ENCODE data around the gene F13A1. TPM values are rescaled to one million over a fixed set of nuclear protein-coding genes. Genes with fewer than 3 reads are reported as not detected.

F13A1 gene
- total RNA-seq: 58.4 TPM

DNA sequence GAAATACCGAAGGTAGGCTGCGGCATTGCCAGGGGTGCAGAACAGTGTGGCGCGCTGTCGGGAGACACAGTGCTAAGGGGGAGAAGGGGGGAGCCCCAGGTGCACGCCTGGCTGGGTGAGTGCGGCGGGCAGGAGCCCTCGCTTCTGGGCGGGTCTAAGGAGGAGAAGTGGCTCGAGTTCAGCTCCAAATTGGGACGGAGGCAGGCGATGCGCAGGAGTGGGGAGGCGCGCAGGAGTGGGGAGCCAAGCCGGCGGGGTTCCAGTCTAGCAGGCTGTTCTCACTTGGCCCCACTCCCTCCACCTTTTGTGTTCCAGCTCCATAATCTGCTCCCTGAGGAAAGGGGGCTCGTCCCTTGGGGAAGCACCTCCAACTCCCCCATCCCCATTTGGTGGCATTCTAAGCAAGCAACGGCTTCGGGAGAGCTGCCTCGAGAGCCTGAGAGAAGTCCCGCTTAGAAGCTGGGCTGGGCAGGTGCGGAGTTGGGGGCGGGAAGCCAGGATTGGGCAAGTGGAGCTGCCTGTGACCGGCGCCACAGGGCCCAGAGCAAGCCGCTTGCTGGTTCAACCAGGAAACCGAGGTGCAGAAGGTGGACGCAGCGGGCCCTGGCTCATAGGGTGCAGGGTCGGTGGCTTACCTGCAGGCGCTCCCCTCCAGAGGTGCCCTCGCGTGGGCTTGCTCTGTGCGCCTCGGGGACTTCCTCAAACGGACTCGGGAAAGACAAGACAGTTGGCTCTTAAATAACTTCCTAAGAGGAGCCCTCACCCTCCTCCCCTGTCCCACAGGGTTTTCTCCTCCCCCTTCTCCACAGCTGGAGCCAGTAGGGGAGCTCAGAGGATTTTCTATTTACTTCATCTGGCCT is at the start of gene F13A1:
Gene F13A1, minus strand, starts transcription at position 711 of the 860 bp plus-strand sequence. CDS start 1,998 bp downstream, outside the sequence.
- Histone ChIP-seq H3K27ac (no peak within 1 kb of the TSS), H3K4me3 (no peak within 1 kb of the TSS)
- intact Hi-C loops (cut with DNase I): loop anchor here (10.0 kb wide), 1 partner anchor 865 kb away; no protein-coding TSS in a partner anchor

DNA sequence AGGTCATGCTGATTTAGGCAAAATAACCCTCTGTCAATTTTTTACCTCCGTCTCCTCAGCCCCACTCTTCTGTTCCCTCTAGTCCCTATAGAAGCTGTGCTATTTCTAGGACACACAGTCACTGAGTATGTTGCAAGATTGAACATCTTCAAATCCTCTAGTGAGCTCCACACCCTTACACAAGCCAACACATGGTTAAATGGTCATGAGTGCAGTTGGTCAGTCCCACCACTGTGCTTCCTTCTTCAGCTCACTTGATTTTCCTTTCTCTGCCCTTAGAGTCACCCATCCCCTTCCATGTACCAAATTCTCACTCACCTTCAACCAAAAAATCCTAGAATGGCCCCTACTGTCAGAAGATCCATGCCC is 48.2 kb upstream of the F13A1 start:
- Histone ChIP-seq H3K27ac (no peak overlapping the region), H3K4me3 (no peak overlapping the region), H3K36me3 (no peaks in the 10 kb centered on the region), H3K9me3 (no peaks in the 10 kb centered on the region), H3K27me3 (no peaks in the 10 kb centered on the region), H3K4me1 (no peaks in the 10 kb centered on the region)
- no peak for DNase-seq (ENCODE audit: extremely low spot score in 2 of 2)
- intact Hi-C loops (cut with DNase I): no loop called here
- TF ChIP-seq, protein P1, sequence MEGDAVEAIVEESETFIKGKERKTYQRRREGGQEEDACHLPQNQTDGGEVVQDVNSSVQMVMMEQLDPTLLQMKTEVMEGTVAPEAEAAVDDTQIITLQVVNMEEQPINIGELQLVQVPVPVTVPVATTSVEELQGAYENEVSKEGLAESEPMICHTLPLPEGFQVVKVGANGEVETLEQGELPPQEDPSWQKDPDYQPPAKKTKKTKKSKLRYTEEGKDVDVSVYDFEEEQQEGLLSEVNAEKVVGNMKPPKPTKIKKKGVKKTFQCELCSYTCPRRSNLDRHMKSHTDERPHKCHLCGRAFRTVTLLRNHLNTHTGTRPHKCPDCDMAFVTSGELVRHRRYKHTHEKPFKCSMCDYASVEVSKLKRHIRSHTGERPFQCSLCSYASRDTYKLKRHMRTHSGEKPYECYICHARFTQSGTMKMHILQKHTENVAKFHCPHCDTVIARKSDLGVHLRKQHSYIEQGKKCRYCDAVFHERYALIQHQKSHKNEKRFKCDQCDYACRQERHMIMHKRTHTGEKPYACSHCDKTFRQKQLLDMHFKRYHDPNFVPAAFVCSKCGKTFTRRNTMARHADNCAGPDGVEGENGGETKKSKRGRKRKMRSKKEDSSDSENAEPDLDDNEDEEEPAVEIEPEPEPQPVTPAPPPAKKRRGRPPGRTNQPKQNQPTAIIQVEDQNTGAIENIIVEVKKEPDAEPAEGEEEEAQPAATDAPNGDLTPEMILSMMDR (IDR thresholded peaks at IDR 0.05): no peak
- TF ChIP-seq POLR2AphosphoS5 (IDR thresholded peaks at IDR 0.05; ENCODE audit: insufficient read depth in 1 of 2, low read depth in 1 of 2): no peak
- no peak for TF ChIP-seq POLR2A (IDR thresholded peaks at IDR 0.05)

More for the DNA sequence above, at the start of gene F13A1:
- Histone ChIP-seq H3K36me3 (no peaks in the 10 kb centered on the region), H3K9me3 (no peaks in the 10 kb centered on the region), H3K27me3 (no peaks in the 10 kb centered on the region), H3K4me1 (no peaks in the 10 kb centered on the region)
- TF ChIP-seq POLR2AphosphoS5 (IDR thresholded peaks at IDR 0.05; ENCODE audit: insufficient read depth in 1 of 2, low read depth in 1 of 2) (no peak), POLR2A (IDR thresholded peaks at IDR 0.05) (no peak)
- TF ChIP-seq, protein P1 (IDR thresholded peaks at IDR 0.05): no peak
- no peak for DNase-seq (ENCODE audit: extremely low spot score in 2 of 2)

DNA sequence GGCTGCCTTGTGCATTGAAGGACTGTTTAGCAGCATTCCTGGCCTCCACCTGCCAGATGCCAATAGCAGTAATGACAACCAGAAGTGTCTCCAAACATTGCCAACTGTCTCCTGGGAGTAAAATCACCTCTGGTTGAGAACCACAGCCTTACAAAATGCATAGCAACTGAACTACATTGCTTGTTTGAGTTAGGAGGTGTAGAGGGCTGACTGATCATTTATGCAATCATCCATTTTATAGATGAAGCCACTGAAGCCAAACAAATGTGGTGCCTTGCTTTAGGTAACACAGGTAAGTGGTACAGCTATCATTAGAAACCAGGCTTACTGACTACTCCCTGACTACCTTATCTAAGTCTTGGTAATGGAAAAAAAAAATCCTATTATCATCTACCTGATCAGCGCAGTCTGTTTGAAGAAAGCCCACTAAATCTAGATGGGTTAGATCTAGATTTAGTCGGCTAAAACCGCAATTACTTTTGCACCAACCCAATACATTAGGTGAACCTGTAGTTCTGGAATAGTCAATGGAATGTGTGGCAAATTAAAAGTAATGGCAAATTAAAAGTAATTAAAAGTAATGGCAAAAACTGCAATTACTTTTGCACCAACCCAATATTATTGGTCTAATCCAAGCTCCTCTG is 47.7 kb upstream of the F13A1 start:
- no peak for DNase-seq (ENCODE audit: extremely low spot score in 2 of 2)
- H3K27ac ChIP-seq: no peak overlapping the region
- H3K9me3 ChIP-seq: no peaks in the 10 kb centered on the region
- H3K4me3 ChIP-seq: no peak overlapping the region
- TF ChIP-seq POLR2A (IDR thresholded peaks at IDR 0.05) (no peak), POLR2AphosphoS5 (IDR thresholded peaks at IDR 0.05; ENCODE audit: insufficient read depth in 1 of 2, low read depth in 1 of 2) (no peak)
- TF ChIP-seq, protein P1 (IDR thresholded peaks at IDR 0.05): no peak
- H3K27me3 ChIP-seq: no peaks in the 10 kb centered on the region
- no peaks in the 10 kb centered on the region for H3K4me1 ChIP-seq
- intact Hi-C loops (cut with DNase I): no loop called here
- H3K36me3 ChIP-seq: no peaks in the 10 kb centered on the region

DNA sequence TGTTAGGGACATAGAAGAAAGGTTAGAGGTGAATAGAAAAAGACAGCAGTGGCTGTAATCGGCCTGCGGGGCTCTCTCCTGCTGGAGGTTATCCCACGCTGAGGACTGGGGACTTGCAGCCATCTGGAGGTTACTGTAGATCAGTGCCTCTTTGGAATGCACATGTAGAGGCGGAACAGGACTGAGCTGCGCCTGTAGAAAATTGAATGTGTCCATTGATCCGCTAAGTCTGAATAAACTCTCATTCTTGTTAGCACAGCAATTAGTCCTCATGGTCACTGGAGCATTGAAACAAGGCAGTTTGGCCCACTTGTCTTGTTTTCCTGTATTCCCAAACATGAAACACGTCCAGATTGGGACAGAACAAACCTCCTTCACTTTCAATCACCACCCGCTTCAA is 46.3 kb upstream of the F13A1 start:
- TF ChIP-seq POLR2AphosphoS5 (IDR thresholded peaks at IDR 0.05; ENCODE audit: insufficient read depth in 1 of 2, low read depth in 1 of 2) (no peak), POLR2A (IDR thresholded peaks at IDR 0.05) (no peak)
- TF ChIP-seq, protein P1 (IDR thresholded peaks at IDR 0.05): no peak
- Histone ChIP-seq H3K9me3 (no peaks in the 10 kb centered on the region), H3K4me1 (no peaks in the 10 kb centered on the region), H3K36me3 (no peaks in the 10 kb centered on the region), H3K27ac (no peak overlapping the region), H3K4me3 (no peak overlapping the region), H3K27me3 (no peaks in the 10 kb centered on the region)
- intact Hi-C loops (cut with DNase I): no loop called here
- DNase-seq (ENCODE audit: extremely low spot score in 2 of 2): no peak

DNA sequence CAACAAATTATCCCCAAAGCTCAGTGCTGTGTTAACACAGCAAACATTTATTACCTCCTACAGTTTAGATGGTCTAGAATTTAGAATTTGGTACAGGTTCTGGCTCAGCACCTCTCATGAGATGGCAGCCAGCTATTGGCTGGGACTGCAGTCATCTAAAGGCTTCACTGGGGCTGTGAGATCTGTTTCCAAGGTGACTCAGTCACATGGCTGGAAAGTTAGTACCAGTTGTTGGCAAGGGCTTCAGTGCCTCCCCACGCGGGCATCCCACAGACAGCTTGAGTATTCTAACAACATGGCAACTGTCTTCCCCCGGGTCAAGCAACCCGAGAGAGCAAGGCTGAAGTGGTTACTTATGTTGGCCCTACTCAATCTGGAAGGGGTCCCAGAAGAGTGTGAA is 44.8 kb upstream of the F13A1 start:
- DNase-seq (ENCODE audit: extremely low spot score in 2 of 2): no peak
- no peak overlapping the region for H3K27ac ChIP-seq
- TF ChIP-seq POLR2AphosphoS5 (IDR thresholded peaks at IDR 0.05; ENCODE audit: insufficient read depth in 1 of 2, low read depth in 1 of 2): no peak
- TF ChIP-seq, protein P1 (IDR thresholded peaks at IDR 0.05): no peak
- no peak for TF ChIP-seq POLR2A (IDR thresholded peaks at IDR 0.05)
- H3K27me3 ChIP-seq: no peaks in the 10 kb centered on the region
- H3K4me3 ChIP-seq: no peak overlapping the region
- H3K4me1 ChIP-seq: no peaks in the 10 kb centered on the region
- H3K36me3 ChIP-seq: no peaks in the 10 kb centered on the region
- intact Hi-C loops (cut with DNase I): no loop called here
- no peaks in the 10 kb centered on the region for H3K9me3 ChIP-seq

All from vagina (tissue), 2 donors.